CD14-positive monocyte (primary cell): ENCODE data around the gene LRP1B. TPM values are rescaled to one million over a fixed set of nuclear protein-coding genes. Genes with fewer than 3 reads are reported as not detected.

ENCODE experiments used
- DNase-seq, 3 donors: peaks; one replicate each; pipeline ENCODE4 v3.0.0-alpha.2; 2011 to 2022
- H2AFZ ChIP-seq: 2 replicates; pipeline ENCODE4 v1.6.0; 2012; ENCODE audit warnings: mild to moderate bottlenecking, low read depth, low read length, inconsistent platforms; ENCODE audit not compliant: insufficient read depth, poor library complexity, severe bottlenecking
- H3K27ac ChIP-seq, 2 donors: 1 replicate in 1 of 2; 2 replicates in 1 of 2; pipeline ENCODE4 v1.5.1; 2012 to 2013; ENCODE audit warnings: low read length in 2 of 2, control low read depth in 1 of 2, inconsistent platforms in 1 of 2, low read depth in 1 of 2, mild to moderate bottlenecking in 1 of 2
- H3K27me3 ChIP-seq, 2 donors: one replicate each; pipeline versions ENCODE4 v1.6.0 to v1.6.1; 2011 to 2013; ENCODE audit warnings: low read length in 2 of 2; ENCODE audit not compliant: control insufficient read depth in 2 of 2, insufficient read depth in 2 of 2
- H3K36me3 ChIP-seq, 2 donors: replicated peaks in 1 of 2; 1 replicate in 1 of 2; 2 replicates in 1 of 2; pipeline versions ENCODE4 v1.5.1 to v1.6.1; 2012 to 2013; ENCODE audit warnings: low read length in 2 of 2, control low read depth in 1 of 2, inconsistent platforms in 1 of 2, mild to moderate bottlenecking in 1 of 2; ENCODE audit not compliant: insufficient read depth in 2 of 2, control insufficient read depth in 1 of 2
- H3K4me1 ChIP-seq, 2 donors: 1 replicate in 1 of 2; 2 replicates in 1 of 2; pipeline versions ENCODE4 v1.5.1 to v1.6.1; 2012 to 2013; ENCODE audit warnings: low read length in 2 of 2, control low read depth in 1 of 2, inconsistent platforms in 1 of 2, mild to moderate bottlenecking in 1 of 2, moderate library complexity in 1 of 2; ENCODE audit not compliant: insufficient read depth in 2 of 2, control insufficient read depth in 1 of 2
- H3K4me2 ChIP-seq: replicated peaks from 2 replicates; pipeline ENCODE3; 2012; ENCODE audit warnings: low read length, moderate library complexity, mild to moderate bottlenecking; ENCODE audit not compliant: poor library complexity, severe bottlenecking; ENCODE audit errors: extremely low read depth
- H3K4me3 ChIP-seq, 3 experiments: fragments of 200-600 bp in 1 of 3; sonication (generic) in 1 of 3; replicated peaks in 1 of 3; 1 replicate in 2 of 3; 2 replicates in 1 of 3; pipeline ENCODE4 v1.5.1; 2011 to 2013; ENCODE audit warnings: low read length in 3 of 3, mild to moderate bottlenecking in 3 of 3, control low read depth in 2 of 3, low read depth in 2 of 3, inconsistent platforms in 1 of 3, moderate library complexity in 1 of 3
- H3K79me2 ChIP-seq: 2 replicates; pipeline ENCODE4 v1.6.0; 2012; ENCODE audit warnings: mild to moderate bottlenecking, control low read depth, inconsistent platforms, low read length, moderate library complexity; ENCODE audit not compliant: insufficient read depth
- H3K9ac ChIP-seq: 2 replicates; pipeline ENCODE4 v1.6.0; 2017; ENCODE audit warnings: low read length, mild to moderate bottlenecking; ENCODE audit not compliant: insufficient read depth, poor library complexity, severe bottlenecking
- H3K9me3 ChIP-seq, 2 donors: replicated peaks in 1 of 2; 1 replicate in 1 of 2; 2 replicates in 1 of 2; pipeline versions ENCODE4 v1.5.1 to v1.6.1; 2012 to 2013; ENCODE audit warnings: low read length in 2 of 2, control low read depth in 1 of 2; ENCODE audit not compliant: control insufficient read depth in 1 of 2, insufficient read depth in 1 of 2
- H4K20me1 ChIP-seq: 2 replicates; pipeline ENCODE4 v1.6.0; 2012; ENCODE audit warnings: mild to moderate bottlenecking, low read length, control low read depth, moderate library complexity; ENCODE audit not compliant: insufficient read depth
- H3K27ac Mint-ChIP-seq, 7 donors: one replicate each; pipeline ENCODE4 v1.8.0; 2020; ENCODE audit warnings: mild to moderate bottlenecking in 7 of 7, mixed read lengths in 7 of 7, moderate library complexity in 6 of 7, inconsistent platforms in 2 of 7
- H3K27me3 Mint-ChIP-seq, 3 donors: one replicate each; pipeline ENCODE4 v1.8.0; 2021 to 2022; ENCODE audit warnings: low read depth in 3 of 3, mild to moderate bottlenecking in 3 of 3, mixed read lengths in 3 of 3, moderate library complexity in 3 of 3, inconsistent platforms in 1 of 3
- H3K36me3 Mint-ChIP-seq, 2 donors: one replicate each; pipeline ENCODE4 v1.8.0; 2020; ENCODE audit warnings: mixed read lengths in 2 of 2, inconsistent platforms in 1 of 2, mild to moderate bottlenecking in 1 of 2
- H3K4me1 Mint-ChIP-seq: one replicate; pipeline ENCODE4 v1.8.0; 2020; ENCODE audit warnings: mild to moderate bottlenecking, mixed read lengths
- H3K4me3 Mint-ChIP-seq, 2 donors: one replicate each; pipeline ENCODE4 v1.8.0; 2020; ENCODE audit warnings: mild to moderate bottlenecking in 2 of 2, mixed read lengths in 2 of 2, moderate library complexity in 1 of 2
- H3K9me3 Mint-ChIP-seq, 7 donors: one replicate each; pipeline ENCODE4 v1.8.0; 2020 to 2022; ENCODE audit warnings: mixed read lengths in 7 of 7, mild to moderate bottlenecking in 6 of 7, moderate library complexity in 6 of 7, inconsistent platforms in 2 of 7
- CTCF ChIP-seq: fragments of 200-600 bp; IDR thresholded peaks from one replicate; pipeline ENCODE4 v1.8.0; 2022; ENCODE audit warnings: antibody characterized with exemption, mild to moderate bottlenecking
- WGBS: methylation state at CpG from one replicate; pipeline ENCODE4 v1.1.5; 2013; ENCODE audit warnings: missing lambda C conversion rate; ENCODE audit not compliant: insufficient coverage; 5-methylcytosine and 5-hydroxymethylcytosine counted together
- intact Hi-C, 2 donors: fragments of 100-400 bp; cut with micrococcal nuclease; formaldehyde crosslinking; loops; one replicate each; pipeline versions ENCODE4 v1.15.0 to v1.15.1; 2023
- polyA plus RNA-seq, 3 donors: library from polyadenylated mRNA; depleted of rRNA in 1 of 3; unstranded in 2 of 3; stranded (reverse) in 1 of 3; fragments of 300-500 nt in 2 of 3; fragments of >200 nt in 1 of 3; fragmentation: Illumina TruSeq in 2 of 3; gene quantifications; 1 replicate in 2 of 3; 2 replicates in 1 of 3; pipeline ENCODE4 v1.2.3, GENCODE V29; 2012 to 2021

The LRP1B gene
- polyA plus RNA-seq, 3 donors, result not detected

- intact Hi-C loops, result no loop called here
- H3K36me3 Mint-ChIP-seq, result no peaks in the 10 kb centered on the region
These were observed 1925.7 kb downstream of the LRP1B start for GRCh38 chr2:140205093-140205492.

GRCh38 chr2:140203347-140203746 is 1927.5 kb downstream of the LRP1B start:
- H3K4me3 ChIP-seq, result no peak overlapping the region
- intact Hi-C loops, result no loop called here
- no peaks in the 10 kb centered on the region for H3K27me3 Mint-ChIP-seq
- H3K36me3 ChIP-seq, result no peaks in the 10 kb centered on the region
- no peak overlapping the region for H3K4me3 Mint-ChIP-seq
- no peaks in the 10 kb centered on the region for H4K20me1 ChIP-seq
- H3K27ac ChIP-seq, result no peak overlapping the region
- no peaks in the 10 kb centered on the region for H3K9me3 ChIP-seq
- no peak overlapping the region for H3K9ac ChIP-seq
- 100% methylated on average over 3 of the region's 6 CpGs for WGBS
- H3K4me2 ChIP-seq, result no peak overlapping the region
- no peak overlapping the region for H3K27ac Mint-ChIP-seq
- no peak overlapping the region for H2AFZ ChIP-seq
- H3K79me2 ChIP-seq, result no peaks in the 10 kb centered on the region
- H3K36me3 Mint-ChIP-seq, result no peaks in the 10 kb centered on the region
- H3K4me1 Mint-ChIP-seq, result no peaks in the 10 kb centered on the region
- no peaks in the 10 kb centered on the region for H3K27me3 ChIP-seq
- no peak for TF ChIP-seq CTCF
- H3K4me1 ChIP-seq, result no peaks in the 10 kb centered on the region
- no peak for DNase-seq
- H3K9me3 Mint-ChIP-seq, result peaks cover 0 to 3% (median 2%) of the 10 kb centered on the region in 7 donors

More at GRCh38 chr2:140205093-140205492, 1925.7 kb downstream of the LRP1B start:
- 100% methylated on average over 1 of the region's 2 CpGs for WGBS
- H3K4me3 ChIP-seq, result no peak overlapping the region
- H3K9me3 ChIP-seq, result no peaks in the 10 kb centered on the region
- no peak overlapping the region for H3K27ac ChIP-seq
- no peak for TF ChIP-seq CTCF
- H3K79me2 ChIP-seq, result no peaks in the 10 kb centered on the region
- Mint-ChIP-seq H3K4me3 (no peak overlapping the region), H3K4me1 (no peaks in the 10 kb centered on the region), H3K27ac (no peak overlapping the region), H3K9me3 (peaks cover 0 to 3% (median 1%) of the 10 kb centered on the region in 7 donors), H3K27me3 (no peaks in the 10 kb centered on the region)
- DNase-seq, result no peak
- no peak overlapping the region for H3K9ac ChIP-seq
- no peak overlapping the region for H3K4me2 ChIP-seq
- H3K27me3 ChIP-seq, result no peaks in the 10 kb centered on the region
- no peak overlapping the region for H2AFZ ChIP-seq
- no peaks in the 10 kb centered on the region for H3K36me3 ChIP-seq
- no peaks in the 10 kb centered on the region for H3K4me1 ChIP-seq
- H4K20me1 ChIP-seq, result no peaks in the 10 kb centered on the region
